ENCODE data around the gene FER1L5.

DNA sequence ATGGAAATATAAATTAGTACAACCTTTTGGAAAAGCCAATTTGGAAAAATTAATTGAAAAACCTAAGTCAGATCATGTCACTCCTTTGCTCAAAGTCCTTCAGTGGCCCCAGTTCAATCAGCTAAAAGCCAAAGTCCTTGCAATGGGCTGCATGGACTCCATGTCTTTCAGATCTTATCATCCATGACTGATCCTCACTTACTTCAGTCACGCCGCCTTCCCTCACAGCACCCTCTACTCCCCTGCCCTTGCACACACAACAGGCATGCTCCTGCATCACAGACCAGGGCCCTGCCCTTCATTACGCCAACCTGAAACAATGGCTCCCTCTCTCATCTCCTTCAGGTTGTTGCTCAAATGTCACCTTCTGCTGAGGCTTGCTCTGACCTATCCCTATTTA is 20.0 kb upstream of the FER1L5 start:
- TF ChIP-seq, protein P1, sequence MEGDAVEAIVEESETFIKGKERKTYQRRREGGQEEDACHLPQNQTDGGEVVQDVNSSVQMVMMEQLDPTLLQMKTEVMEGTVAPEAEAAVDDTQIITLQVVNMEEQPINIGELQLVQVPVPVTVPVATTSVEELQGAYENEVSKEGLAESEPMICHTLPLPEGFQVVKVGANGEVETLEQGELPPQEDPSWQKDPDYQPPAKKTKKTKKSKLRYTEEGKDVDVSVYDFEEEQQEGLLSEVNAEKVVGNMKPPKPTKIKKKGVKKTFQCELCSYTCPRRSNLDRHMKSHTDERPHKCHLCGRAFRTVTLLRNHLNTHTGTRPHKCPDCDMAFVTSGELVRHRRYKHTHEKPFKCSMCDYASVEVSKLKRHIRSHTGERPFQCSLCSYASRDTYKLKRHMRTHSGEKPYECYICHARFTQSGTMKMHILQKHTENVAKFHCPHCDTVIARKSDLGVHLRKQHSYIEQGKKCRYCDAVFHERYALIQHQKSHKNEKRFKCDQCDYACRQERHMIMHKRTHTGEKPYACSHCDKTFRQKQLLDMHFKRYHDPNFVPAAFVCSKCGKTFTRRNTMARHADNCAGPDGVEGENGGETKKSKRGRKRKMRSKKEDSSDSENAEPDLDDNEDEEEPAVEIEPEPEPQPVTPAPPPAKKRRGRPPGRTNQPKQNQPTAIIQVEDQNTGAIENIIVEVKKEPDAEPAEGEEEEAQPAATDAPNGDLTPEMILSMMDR (IDR thresholded peaks at IDR 0.05) = no peak
- TF ChIP-seq POLR2A (IDR thresholded peaks at IDR 0.05; ENCODE audit: low read depth) = no peak
- TF ChIP-seq EP300 (IDR thresholded peaks at IDR 0.05) = no peak
- no peak for TF ChIP-seq POLR2AphosphoS5 (IDR thresholded peaks at IDR 0.05)

Data from esophagus muscularis mucosa (tissue), 4 donors.